Neural cell (in vitro differentiated cells): Measurements from ENCODE around the gene KIF13A.

Source experiments
- EP300 ChIP-seq: fragments of 450-650 bp; conservative IDR thresholded peaks from 2 replicates; pipeline ENCODE4 v1.6.1; 2014; ENCODE audit warnings: antibody characterized with exemption, mild to moderate bottlenecking, moderate library complexity; ENCODE audit not compliant: poor library complexity, severe bottlenecking
- EZH2 ChIP-seq: fragments of 200-600, 300-800 bp; shearing (Covaris generic), sonication (generic); IDR thresholded peaks from 2 replicates; pipeline ENCODE4 v1.6.1; 2014; ENCODE audit warnings: antibody characterized with exemption, low read length, borderline replicate concordance, mild to moderate bottlenecking; ENCODE audit not compliant: insufficient read depth, poor library complexity, severe bottlenecking
- MXI1 ChIP-seq: fragments of 450-650 bp; conservative IDR thresholded peaks from 2 replicates; pipeline ENCODE4 v1.6.1; 2014; ENCODE audit warnings: antibody characterized with exemption, mild to moderate bottlenecking; ENCODE audit not compliant: poor library complexity, severe bottlenecking
- POLR2AphosphoS5 ChIP-seq: IDR thresholded peaks from 2 replicates; pipeline ENCODE4 v1.6.1; 2012
- RAD21 ChIP-seq: fragments of 450-650 bp; conservative IDR thresholded peaks from 2 replicates; pipeline ENCODE4 v1.6.1; 2014; ENCODE audit warnings: antibody characterized with exemption, mild to moderate bottlenecking, moderate library complexity
- REST ChIP-seq: IDR thresholded peaks from 2 replicates; pipeline ENCODE4 v1.6.1; 2012; ENCODE audit warnings: borderline replicate concordance
- TF ChIP-seq, protein P1 (sequence below): fragments of 450-650 bp; IDR thresholded peaks from 2 replicates; pipeline ENCODE4 v1.5.1; 2014; ENCODE audit warnings: antibody characterized with exemption, mild to moderate bottlenecking, moderate library complexity; ENCODE audit not compliant: poor library complexity, severe bottlenecking

- TF ChIP-seq, protein P1, sequence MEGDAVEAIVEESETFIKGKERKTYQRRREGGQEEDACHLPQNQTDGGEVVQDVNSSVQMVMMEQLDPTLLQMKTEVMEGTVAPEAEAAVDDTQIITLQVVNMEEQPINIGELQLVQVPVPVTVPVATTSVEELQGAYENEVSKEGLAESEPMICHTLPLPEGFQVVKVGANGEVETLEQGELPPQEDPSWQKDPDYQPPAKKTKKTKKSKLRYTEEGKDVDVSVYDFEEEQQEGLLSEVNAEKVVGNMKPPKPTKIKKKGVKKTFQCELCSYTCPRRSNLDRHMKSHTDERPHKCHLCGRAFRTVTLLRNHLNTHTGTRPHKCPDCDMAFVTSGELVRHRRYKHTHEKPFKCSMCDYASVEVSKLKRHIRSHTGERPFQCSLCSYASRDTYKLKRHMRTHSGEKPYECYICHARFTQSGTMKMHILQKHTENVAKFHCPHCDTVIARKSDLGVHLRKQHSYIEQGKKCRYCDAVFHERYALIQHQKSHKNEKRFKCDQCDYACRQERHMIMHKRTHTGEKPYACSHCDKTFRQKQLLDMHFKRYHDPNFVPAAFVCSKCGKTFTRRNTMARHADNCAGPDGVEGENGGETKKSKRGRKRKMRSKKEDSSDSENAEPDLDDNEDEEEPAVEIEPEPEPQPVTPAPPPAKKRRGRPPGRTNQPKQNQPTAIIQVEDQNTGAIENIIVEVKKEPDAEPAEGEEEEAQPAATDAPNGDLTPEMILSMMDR = no peak
- TF ChIP-seq RAD21 (no peak), POLR2AphosphoS5 (no peak), EZH2 (no peak), EP300 (no peak), REST (no peak), MXI1 (no peak)
Observed at GRCh38 chr6:17842934-17843821, 144.3 kb downstream of the KIF13A start.
